ENCODE measurements around the gene DPP4.

- no peak for TF ChIP-seq POLR2A (IDR thresholded peaks at IDR 0.05; ENCODE audit: low read depth, low read length)
- no peak for TF ChIP-seq USF2 (IDR thresholded peaks at IDR 0.05; ENCODE audit: low read depth, low read length)
- TF ChIP-seq FOS (IDR thresholded peaks at IDR 0.05; ENCODE audit: low read depth, low read length): no peak
- TF ChIP-seq MXI1 (IDR thresholded peaks at IDR 0.05; ENCODE audit: borderline replicate concordance, low read depth, low read length): no peak
- TF ChIP-seq SMC3 (IDR thresholded peaks at IDR 0.05; ENCODE audit: low read depth, low read length): no peak
Observed at GRCh38 chr2:162086904-162087303, 12.9 kb upstream of the DPP4 start.
